NCI-H1105 treated with DMSO at 0.1 percent for 48 hours (cell line): ENCODE data around the gene NCKAP5L.

ENCODE experiments used
- DNase-seq: peaks from one replicate; lab custom pipeline; 2025; lab: John Stamatoyannopoulos, UW

Gene NCKAP5L

GRCh38 chr12:49824895-49825294 is 3.3 kb downstream of the NCKAP5L start:
- DNase-seq = no peak

- DNase-seq = no peak
Measured at GRCh38 chr12:49824416-49824815, 3.8 kb downstream of the NCKAP5L start.

- no peak for DNase-seq
Measured at GRCh38 chr12:49823951-49824350, 4.3 kb downstream of the NCKAP5L start.

GRCh38 chr12:49823350-49823749 is 4.9 kb downstream of the NCKAP5L start:
- no peak for DNase-seq

- DNase-seq = no peak
Measured at GRCh38 chr12:49821373-49822287, 6.6 kb downstream of the NCKAP5L start.

GRCh38 chr12:49819786-49820185 is 8.4 kb downstream of the NCKAP5L start:
- DNase-seq = no peak

GRCh38 chr12:49818241-49818895 is 9.8 kb downstream of the NCKAP5L start:
- no peak for DNase-seq

GRCh38 chr12:49813131-49813530 is 15.1 kb downstream of the NCKAP5L start:
- DNase-seq = no peak

- no peak for DNase-seq
Measured at GRCh38 chr12:49811961-49812401, 16.2 kb downstream of the NCKAP5L start.

- DNase-seq = no peak
Measured at GRCh38 chr12:49811136-49811535, 17.1 kb downstream of the NCKAP5L start.

- no peak for DNase-seq
Measured at GRCh38 chr12:49809906-49810389, 18.3 kb downstream of the NCKAP5L start.

GRCh38 chr12:49809381-49809905 is 18.8 kb downstream of the NCKAP5L start:
- DNase-seq = no peak

- no peak for DNase-seq
Measured at GRCh38 chr12:49808686-49809380, 19.4 kb downstream of the NCKAP5L start.

GRCh38 chr12:49807991-49808580 is 20.1 kb downstream of the NCKAP5L start:
- DNase-seq = no peak

- no peak for DNase-seq
Measured at GRCh38 chr12:49806877-49807276, 21.3 kb downstream of the NCKAP5L start.

- DNase-seq = no peak
Measured at GRCh38 chr12:49806321-49806813, 21.8 kb downstream of the NCKAP5L start.

- DNase-seq = no peak
Measured at GRCh38 chr12:49805409-49805808, 22.8 kb downstream of the NCKAP5L start.

GRCh38 chr12:49804821-49805220 is 23.4 kb downstream of the NCKAP5L start:
- DNase-seq = no peak

- no peak for DNase-seq
Measured at GRCh38 chr12:49803693-49804450, 24.3 kb downstream of the NCKAP5L start.

- DNase-seq = no peak
Measured at GRCh38 chr12:49801141-49802063, 26.8 kb downstream of the NCKAP5L start.
